ENCODE measurements around the gene CAPZB. TPM values are rescaled to one million over a fixed set of nuclear protein-coding genes. Genes with fewer than 3 reads are reported as not detected.

Gene CAPZB
- total RNA-seq, 1 donor from 2014 or later = 326 TPM

DNA sequence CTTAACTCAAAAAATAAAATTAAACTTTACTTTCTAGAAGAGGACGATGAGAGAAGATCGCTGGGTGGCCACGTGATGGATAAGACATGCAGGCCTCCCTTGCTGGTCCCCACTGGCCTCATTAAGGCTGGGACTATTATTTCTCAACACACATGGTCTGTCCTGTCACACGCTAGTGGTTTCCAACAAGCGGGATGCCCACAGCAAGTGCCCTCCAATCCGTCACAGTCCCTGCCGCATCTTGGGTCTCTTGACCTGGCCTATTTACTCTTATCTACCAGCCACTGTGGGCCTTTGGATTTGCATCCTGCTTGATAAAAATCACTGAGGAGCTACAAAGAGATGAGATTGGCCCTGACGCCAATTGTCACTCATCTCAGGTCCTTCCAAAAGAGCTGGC lies 30.0 kb downstream of the CAPZB start:
- peak overlapping the region; percentile 54 for H3K4me3 Mint-ChIP-seq (ENCODE audit: unreplicated experiment)
- H3K36me3 Mint-ChIP-seq (ENCODE audit: unreplicated experiment) = no peaks in the 10 kb centered on the region

DNA sequence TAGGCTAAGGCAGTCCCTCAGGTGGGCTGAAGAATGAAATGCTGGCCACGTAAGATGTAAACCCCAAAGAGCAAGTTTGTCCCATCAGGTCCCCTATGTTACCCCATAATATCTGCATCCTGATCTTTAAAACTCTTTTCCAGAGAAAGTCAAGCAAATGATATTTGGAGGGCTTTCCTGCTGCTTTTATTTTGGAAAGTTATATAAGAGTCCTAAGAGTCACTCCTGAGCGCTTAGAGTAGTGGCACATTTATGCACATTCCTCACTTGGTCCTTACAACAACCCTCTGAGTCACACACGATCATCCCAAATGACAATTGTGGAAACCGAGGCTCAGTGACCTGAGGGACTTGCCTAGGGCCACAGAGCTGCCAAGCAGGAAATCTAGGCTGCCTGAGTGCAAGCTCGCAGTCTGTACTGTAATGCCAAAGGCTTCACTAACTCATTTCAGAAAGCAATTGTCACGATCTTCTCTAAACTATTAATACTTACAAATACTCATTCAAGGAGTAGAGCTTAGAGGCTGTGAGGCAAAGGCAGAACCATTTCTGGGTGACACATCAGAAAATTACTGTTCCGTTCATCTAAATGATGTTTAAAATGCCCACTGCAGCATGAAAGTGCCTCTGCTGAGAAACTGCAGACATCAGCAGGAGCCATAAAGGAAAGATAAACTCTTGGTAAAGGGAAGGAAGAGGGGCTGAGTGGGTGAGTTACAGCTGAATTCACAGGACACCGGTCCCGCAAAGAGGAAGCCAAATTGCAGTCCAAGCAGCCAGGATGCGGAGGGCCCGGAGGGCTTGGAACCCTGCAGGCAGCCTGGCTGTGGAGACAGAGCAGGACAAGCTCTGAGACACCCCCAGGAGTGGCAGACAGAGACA lies 30.8 kb downstream of the CAPZB start:
- no peak for DNase-seq
- TF ChIP-seq, protein P1, sequence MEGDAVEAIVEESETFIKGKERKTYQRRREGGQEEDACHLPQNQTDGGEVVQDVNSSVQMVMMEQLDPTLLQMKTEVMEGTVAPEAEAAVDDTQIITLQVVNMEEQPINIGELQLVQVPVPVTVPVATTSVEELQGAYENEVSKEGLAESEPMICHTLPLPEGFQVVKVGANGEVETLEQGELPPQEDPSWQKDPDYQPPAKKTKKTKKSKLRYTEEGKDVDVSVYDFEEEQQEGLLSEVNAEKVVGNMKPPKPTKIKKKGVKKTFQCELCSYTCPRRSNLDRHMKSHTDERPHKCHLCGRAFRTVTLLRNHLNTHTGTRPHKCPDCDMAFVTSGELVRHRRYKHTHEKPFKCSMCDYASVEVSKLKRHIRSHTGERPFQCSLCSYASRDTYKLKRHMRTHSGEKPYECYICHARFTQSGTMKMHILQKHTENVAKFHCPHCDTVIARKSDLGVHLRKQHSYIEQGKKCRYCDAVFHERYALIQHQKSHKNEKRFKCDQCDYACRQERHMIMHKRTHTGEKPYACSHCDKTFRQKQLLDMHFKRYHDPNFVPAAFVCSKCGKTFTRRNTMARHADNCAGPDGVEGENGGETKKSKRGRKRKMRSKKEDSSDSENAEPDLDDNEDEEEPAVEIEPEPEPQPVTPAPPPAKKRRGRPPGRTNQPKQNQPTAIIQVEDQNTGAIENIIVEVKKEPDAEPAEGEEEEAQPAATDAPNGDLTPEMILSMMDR (IDR thresholded peaks at IDR 0.05; ENCODE audit: partially characterized antibody, unreplicated experiment) = no peak
- Mint-ChIP-seq H3K36me3 (ENCODE audit: unreplicated experiment) (no peaks in the 10 kb centered on the region), H3K4me1 (ENCODE audit: low read depth, unreplicated experiment) (peaks cover 69% of the 10 kb centered on the region), H3K27ac (ENCODE audit: unreplicated experiment) (peak overlapping the region; percentile 98), H3K27me3 (ENCODE audit: unreplicated experiment) (peaks cover 4% of the 10 kb centered on the region), H3K9me3 (ENCODE audit: unreplicated experiment) (peaks cover 6% of the 10 kb centered on the region), H3K4me3 (ENCODE audit: unreplicated experiment) (peak overlapping the region; percentile 77)

More for the DNA sequence above, 30.0 kb downstream of the CAPZB start:
- Mint-ChIP-seq H3K27ac (ENCODE audit: unreplicated experiment) (peak overlapping the region; percentile 39), H3K27me3 (ENCODE audit: unreplicated experiment) (peaks cover 4% of the 10 kb centered on the region), H3K9me3 (ENCODE audit: unreplicated experiment) (peaks cover 8% of the 10 kb centered on the region), H3K4me1 (ENCODE audit: low read depth, unreplicated experiment) (peaks cover 66% of the 10 kb centered on the region)
- TF ChIP-seq, protein P1 (IDR thresholded peaks at IDR 0.05; ENCODE audit: partially characterized antibody, unreplicated experiment) = no peak
- DNase-seq = no peak

DNA sequence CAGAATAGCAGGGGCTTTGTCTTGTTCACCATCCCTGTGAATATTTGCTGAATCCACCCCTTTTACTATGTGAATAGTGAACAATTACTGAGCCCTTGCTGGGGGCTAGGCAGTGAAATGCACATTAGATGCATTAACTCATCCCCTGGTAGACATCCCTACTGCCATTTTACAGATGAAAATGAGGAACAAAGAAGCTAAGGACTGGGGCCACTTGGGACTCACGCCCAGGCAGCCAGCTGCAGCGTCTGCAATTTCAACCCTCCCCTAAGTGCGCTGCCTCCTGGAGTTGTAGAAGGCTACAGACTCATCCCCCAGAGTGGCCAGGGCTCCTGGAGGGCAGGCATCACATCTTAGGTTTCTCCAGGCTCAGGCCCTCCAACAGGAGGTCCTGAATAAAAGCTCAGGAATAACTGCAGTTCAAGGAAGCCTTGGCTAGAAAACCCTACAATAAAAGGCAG lies 31.6 kb downstream of the CAPZB start:
- Mint-ChIP-seq H3K4me3 (ENCODE audit: unreplicated experiment) (peak overlapping the region; percentile 77), H3K27ac (ENCODE audit: unreplicated experiment) (peak overlapping the region; percentile 98)
- peak; percentile 46 for DNase-seq

DNA sequence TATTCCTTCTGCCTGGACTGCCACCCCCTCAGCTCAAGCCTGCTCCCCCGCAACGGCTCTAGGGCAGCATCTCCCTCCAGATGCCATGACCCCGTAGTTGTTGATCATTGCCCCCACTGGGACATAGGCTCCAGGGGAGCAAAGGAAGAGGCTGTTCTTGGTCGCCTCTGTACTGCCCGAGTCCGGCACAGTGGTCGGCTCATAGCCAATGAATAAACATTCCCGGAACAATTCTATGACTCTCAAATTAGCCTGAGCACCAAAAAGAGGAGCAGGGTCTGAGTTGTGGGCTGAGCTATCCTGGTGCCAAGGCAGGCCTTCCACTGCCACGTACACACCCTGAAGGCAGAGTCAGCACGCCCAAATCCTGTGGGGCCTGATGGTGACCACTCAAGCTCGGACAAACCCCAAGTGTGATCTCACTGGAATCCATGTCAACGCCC lies 33.1 kb downstream of the CAPZB start:
- no peak for DNase-seq
- Mint-ChIP-seq H3K27me3 (ENCODE audit: unreplicated experiment) (peaks cover 11% of the 10 kb centered on the region), H3K4me3 (ENCODE audit: unreplicated experiment) (peak overlapping the region; percentile 11), H3K4me1 (ENCODE audit: low read depth, unreplicated experiment) (peaks cover 77% of the 10 kb centered on the region), H3K27ac (ENCODE audit: unreplicated experiment) (peak overlapping the region; percentile 84), H3K9me3 (ENCODE audit: unreplicated experiment) (peaks cover 11% of the 10 kb centered on the region), H3K36me3 (ENCODE audit: unreplicated experiment) (no peaks in the 10 kb centered on the region)
- TF ChIP-seq, protein P1 (IDR thresholded peaks at IDR 0.05; ENCODE audit: partially characterized antibody, unreplicated experiment) = no peak

More for the DNA sequence above, 31.6 kb downstream of the CAPZB start:
- H3K4me1 Mint-ChIP-seq (ENCODE audit: low read depth, unreplicated experiment) = peaks cover 74% of the 10 kb centered on the region
- TF ChIP-seq, protein P1 (IDR thresholded peaks at IDR 0.05; ENCODE audit: partially characterized antibody, unreplicated experiment) = no peak
- no peaks in the 10 kb centered on the region for H3K36me3 Mint-ChIP-seq (ENCODE audit: unreplicated experiment)
- H3K27me3 Mint-ChIP-seq (ENCODE audit: unreplicated experiment) = peaks cover 9% of the 10 kb centered on the region
- peaks cover 9% of the 10 kb centered on the region for H3K9me3 Mint-ChIP-seq (ENCODE audit: unreplicated experiment)
